ENCODE measurements around the gene SEC24A. TPM values are rescaled to one million over a fixed set of nuclear protein-coding genes. Genes with fewer than 3 reads are reported as not detected.

The SEC24A gene
- total and polyA plus RNA-seq, 2 donors = 6.4 to 7.5 TPM

DNA sequence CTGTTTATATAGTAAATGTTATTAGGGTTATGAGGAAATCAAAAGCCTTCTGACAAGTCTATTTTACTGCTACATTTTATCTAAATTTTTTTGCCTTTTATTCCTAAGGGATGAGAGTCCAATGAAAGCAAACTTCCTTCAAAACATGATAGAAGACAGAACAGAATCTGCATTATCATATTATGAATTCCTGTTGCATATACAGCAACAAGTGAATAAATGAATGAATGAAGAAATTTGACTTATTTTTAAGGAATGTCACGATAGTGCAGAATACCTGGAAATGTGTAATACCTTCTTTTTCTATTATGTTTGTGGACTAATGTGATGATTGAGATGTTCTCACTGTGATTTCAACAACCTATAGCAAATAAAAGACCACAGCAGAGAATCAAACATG is 76.3 kb downstream of the SEC24A start:
- Histone ChIP-seq H3K4me3 (ENCODE audit: low read length in 2 of 2) (no peak overlapping the region), H3K36me3 (ENCODE audit: control insufficient read depth in 2 of 2, insufficient read depth in 2 of 2, low read length in 1 of 2) (peaks cover 14 to 27% of the 10 kb centered on the region in 2 donors), H3K27ac (ENCODE audit: low read depth in 1 of 2, low read length in 1 of 2) (no peak overlapping the region), H3K4me1 (ENCODE audit: control insufficient read depth in 2 of 2, insufficient read depth in 2 of 2, low read length in 2 of 2) (no peaks in the 10 kb centered on the region), H3K27me3 (ENCODE audit: control insufficient read depth in 2 of 2, insufficient read depth in 1 of 2, low read length in 1 of 2) (no peaks in the 10 kb centered on the region), H3K9me3 (ENCODE audit: control insufficient read depth in 2 of 2, insufficient read depth in 1 of 2, low read length in 1 of 2) (no peaks in the 10 kb centered on the region)
- WGBS = 100% methylated on average over 1 of the region's 1 CpG
- DNase-seq (ENCODE audit: low read depth in 6 of 9, low spot score in 9 of 9) = no peak

DNA sequence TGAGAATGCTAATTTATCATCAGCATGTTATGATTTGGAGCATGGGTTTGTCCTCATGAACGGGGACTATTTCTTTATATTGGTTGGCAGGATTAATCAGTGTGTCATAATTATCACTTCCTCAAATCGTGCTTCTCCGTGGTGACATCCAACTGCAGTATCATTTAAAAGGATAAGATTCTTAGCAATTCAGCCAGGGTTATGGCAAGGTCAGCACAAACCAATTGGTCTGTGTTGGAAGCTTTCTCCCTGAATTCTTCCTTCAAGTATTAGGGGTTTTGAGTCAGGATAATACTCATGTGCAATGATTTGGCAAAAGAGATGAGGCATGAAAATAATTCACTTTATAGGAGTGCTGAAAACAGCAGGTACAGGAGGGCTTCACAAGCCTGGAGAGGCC is 84.2 kb downstream of the SEC24A start:
- Histone ChIP-seq H3K27me3 (ENCODE audit: control insufficient read depth in 2 of 2, insufficient read depth in 1 of 2, low read length in 1 of 2) (no peaks in the 10 kb centered on the region), H3K27ac (ENCODE audit: low read depth in 1 of 2, low read length in 1 of 2) (no peak overlapping the region), H3K4me3 (ENCODE audit: low read length in 2 of 2) (no peak overlapping the region), H3K9me3 (ENCODE audit: control insufficient read depth in 2 of 2, insufficient read depth in 1 of 2, low read length in 1 of 2) (no peaks in the 10 kb centered on the region), H3K36me3 (ENCODE audit: control insufficient read depth in 2 of 2, insufficient read depth in 2 of 2, low read length in 1 of 2) (no peaks in the 10 kb centered on the region), H3K4me1 (ENCODE audit: control insufficient read depth in 2 of 2, insufficient read depth in 2 of 2, low read length in 2 of 2) (no peaks in the 10 kb centered on the region)
- DNase-seq (ENCODE audit: low read depth in 6 of 9, low spot score in 9 of 9) = no peak
- WGBS = 84% methylated on average over 3 of the region's 3 CpGs

DNA sequence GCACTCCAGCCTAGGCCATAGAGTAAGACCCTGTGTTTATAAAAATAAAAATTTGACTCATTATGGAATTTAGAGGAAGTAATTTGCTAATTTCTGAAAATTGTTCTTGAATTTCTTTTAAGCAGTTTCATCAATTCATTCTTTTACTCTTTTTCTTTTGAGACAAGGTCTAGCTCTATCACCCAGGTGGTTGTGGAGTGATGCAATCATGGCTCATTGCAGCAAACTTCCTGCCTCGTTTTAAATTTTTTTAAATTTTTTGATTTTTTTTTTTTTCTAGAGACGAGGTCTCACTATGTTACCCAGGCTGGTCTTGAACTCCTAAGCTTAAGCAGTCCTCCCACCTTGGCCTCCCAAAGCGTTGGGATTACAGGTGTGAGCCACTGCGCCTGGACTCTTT is 86.7 kb downstream of the SEC24A start:
- WGBS = 75% methylated on average over 4 of the region's 4 CpGs

DNA sequence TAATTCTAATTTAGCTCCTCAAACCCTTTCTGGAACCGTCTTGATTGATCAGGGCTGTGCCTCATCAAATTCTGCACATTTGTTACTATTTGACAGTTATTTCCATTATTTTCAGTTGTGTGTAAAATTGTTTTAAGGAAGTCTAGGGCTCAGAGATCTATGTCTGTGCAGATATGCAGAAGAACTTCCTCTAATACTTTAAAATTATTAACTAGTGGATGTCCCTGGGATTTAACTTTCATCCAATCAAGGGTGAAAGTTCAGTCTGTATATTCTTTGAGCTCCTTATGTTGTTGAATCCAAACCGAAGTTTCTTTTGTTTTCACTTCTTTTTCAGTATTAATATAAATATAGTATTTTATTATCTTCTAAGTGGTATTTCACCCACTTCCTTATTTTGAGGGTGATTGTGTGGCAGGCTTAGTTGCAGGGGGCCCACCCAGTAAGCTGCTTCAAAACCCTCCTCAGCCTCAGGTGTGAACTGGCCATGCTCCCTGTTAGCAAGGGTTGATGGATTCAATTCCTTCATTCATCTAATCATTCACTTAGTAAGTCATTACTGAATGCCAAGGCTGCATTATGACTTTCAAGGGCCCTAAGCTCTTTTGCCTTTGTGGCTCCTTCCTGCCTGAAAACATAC is 87.7 kb downstream of the SEC24A start:
- H3K4me3 ChIP-seq (ENCODE audit: low read length in 2 of 2) = no peak overlapping the region
- H3K9me3 ChIP-seq (ENCODE audit: control insufficient read depth in 2 of 2, insufficient read depth in 1 of 2, low read length in 1 of 2) = no peaks in the 10 kb centered on the region
- DNase-seq (ENCODE audit: low read depth in 6 of 9, low spot score in 9 of 9) = no peak
- H3K36me3 ChIP-seq (ENCODE audit: control insufficient read depth in 2 of 2, insufficient read depth in 2 of 2, low read length in 1 of 2) = no peaks in the 10 kb centered on the region
- H3K27me3 ChIP-seq (ENCODE audit: control insufficient read depth in 2 of 2, insufficient read depth in 1 of 2, low read length in 1 of 2) = no peaks in the 10 kb centered on the region
- no peak overlapping the region for H3K27ac ChIP-seq (ENCODE audit: low read depth in 1 of 2, low read length in 1 of 2)
- H3K4me1 ChIP-seq (ENCODE audit: control insufficient read depth in 2 of 2, insufficient read depth in 2 of 2, low read length in 2 of 2) = peaks cover 0 to 13% of the 10 kb centered on the region in 2 donors
- WGBS = 53% methylated on average over 2 of the region's 2 CpGs

More for the DNA sequence above, 86.7 kb downstream of the SEC24A start:
- H3K27me3 ChIP-seq (ENCODE audit: control insufficient read depth in 2 of 2, insufficient read depth in 1 of 2, low read length in 1 of 2) = no peaks in the 10 kb centered on the region
- H3K9me3 ChIP-seq (ENCODE audit: control insufficient read depth in 2 of 2, insufficient read depth in 1 of 2, low read length in 1 of 2) = no peaks in the 10 kb centered on the region
- DNase-seq (ENCODE audit: low read depth in 6 of 9, low spot score in 9 of 9) = no peak
- H3K27ac ChIP-seq (ENCODE audit: low read depth in 1 of 2, low read length in 1 of 2) = no peak overlapping the region
- H3K4me3 ChIP-seq (ENCODE audit: low read length in 2 of 2) = no peak overlapping the region
- H3K36me3 ChIP-seq (ENCODE audit: control insufficient read depth in 2 of 2, insufficient read depth in 2 of 2, low read length in 1 of 2) = no peaks in the 10 kb centered on the region
- H3K4me1 ChIP-seq (ENCODE audit: control insufficient read depth in 2 of 2, insufficient read depth in 2 of 2, low read length in 2 of 2) = peaks cover 0 to 13% of the 10 kb centered on the region in 2 donors

DNA sequence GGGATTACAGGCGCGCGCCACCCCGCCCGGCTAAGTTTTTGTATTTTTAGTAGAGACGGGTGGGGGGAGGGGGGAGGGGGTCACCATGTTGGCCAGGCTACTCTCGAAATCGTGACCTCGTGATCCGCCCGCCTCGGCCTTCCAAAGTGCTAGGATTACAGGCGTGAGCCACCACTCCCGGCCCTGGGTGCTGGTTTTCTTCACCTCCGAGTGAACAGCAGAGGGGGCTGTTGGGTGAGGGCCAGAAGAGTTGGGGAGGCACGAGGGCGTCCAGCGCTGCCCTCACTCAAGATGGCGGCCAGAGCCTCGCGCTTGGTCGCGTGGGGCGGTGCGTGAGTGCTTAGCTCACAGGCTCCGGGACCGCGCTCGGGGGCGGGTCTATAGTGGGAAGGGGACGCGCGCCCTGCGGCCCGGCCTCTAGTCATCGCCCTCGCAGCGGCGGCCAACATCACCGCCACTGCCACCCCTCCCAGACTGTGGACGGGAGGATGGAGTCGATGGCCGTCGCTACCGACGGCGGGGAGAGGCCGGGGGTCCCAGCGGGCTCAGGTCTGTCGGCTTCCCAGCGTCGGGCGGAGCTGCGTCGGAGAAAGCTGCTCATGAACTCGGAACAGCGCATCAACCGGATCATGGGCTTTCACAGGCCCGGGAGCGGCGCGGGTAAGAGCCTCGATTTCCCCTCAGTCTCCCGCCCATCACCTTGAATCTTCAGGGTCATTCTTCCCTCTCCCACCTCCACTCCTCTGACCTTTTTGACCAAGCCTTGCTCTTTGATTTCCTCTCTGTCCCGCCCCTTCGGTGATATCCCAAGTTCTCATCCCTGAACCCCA is 89.8 kb downstream of the SEC24A start, which contains the start of gene CAMLG:
Gene CAMLG, plus strand, starts transcription at position 416 of the 830 bp plus-strand sequence. Its CDS starts 73 bp downstream, at position 489.
- Histone ChIP-seq H3K27me3 (ENCODE audit: control insufficient read depth in 2 of 2, insufficient read depth in 1 of 2, low read length in 1 of 2) (no peaks in the 10 kb centered on the region), H3K36me3 (ENCODE audit: control insufficient read depth in 2 of 2, insufficient read depth in 2 of 2, low read length in 1 of 2) (peaks cover 0 to 4% of the 10 kb centered on the region in 2 donors), H3K4me1 (ENCODE audit: control insufficient read depth in 2 of 2, insufficient read depth in 2 of 2, low read length in 2 of 2) (peaks cover 0 to 13% of the 10 kb centered on the region in 2 donors), H3K27ac (ENCODE audit: low read depth in 1 of 2, low read length in 1 of 2) (peak within 1 kb of the TSS; percentile 74 to 91), H3K4me3 (ENCODE audit: low read length in 2 of 2) (peak within 1 kb of the TSS; percentile 75 to 90), H3K9me3 (ENCODE audit: control insufficient read depth in 2 of 2, insufficient read depth in 1 of 2, low read length in 1 of 2) (no peaks in the 10 kb centered on the region)
- WGBS = under 1% methylated on average over 66 of the region's 66 CpGs
- peak; percentile 91 to 99 (median 98) for DNase-seq (ENCODE audit: low read depth in 6 of 9, low spot score in 9 of 9)

DNA sequence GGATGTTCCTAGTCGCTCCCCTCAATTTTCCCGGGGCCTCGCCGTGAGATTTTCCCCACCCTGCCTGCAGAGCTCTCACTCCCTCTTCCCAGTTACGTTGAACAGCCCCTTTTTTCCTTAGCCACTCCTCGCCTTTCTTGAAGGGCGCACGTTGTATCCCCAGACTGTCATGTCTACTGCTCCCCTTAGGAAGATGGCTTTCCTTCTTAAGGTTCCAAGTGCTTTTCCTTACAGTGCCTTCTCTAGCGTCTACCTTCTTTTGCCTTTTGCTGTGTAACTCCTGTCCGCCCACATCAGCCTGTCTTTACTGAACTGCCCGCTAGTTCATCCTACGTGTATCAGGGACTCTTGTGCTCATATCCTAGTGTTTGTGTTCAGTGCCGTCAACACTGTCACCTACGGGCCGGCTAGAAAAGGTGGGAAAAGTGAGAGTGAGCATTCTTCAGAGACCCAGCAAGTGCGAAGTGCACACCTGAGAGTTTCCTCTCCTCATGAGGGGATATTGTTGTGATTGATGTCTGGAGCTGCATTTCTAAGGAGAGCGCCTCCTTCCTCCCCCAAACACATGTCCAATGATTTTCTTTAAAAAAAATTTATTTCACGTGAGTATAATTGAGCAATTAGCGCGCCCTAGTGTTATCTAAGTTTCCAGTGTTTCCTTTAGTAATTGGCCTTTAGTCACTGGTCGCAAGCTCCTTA is 90.5 kb downstream of the SEC24A start:
- Histone ChIP-seq H3K9me3 (ENCODE audit: control insufficient read depth in 2 of 2, insufficient read depth in 1 of 2, low read length in 1 of 2) (no peaks in the 10 kb centered on the region), H3K27ac (ENCODE audit: low read depth in 1 of 2, low read length in 1 of 2) (peak overlapping the region in 1 of 2 donors; percentile 74), H3K4me3 (ENCODE audit: low read length in 2 of 2) (peak overlapping the region; percentile 75 to 90), H3K36me3 (ENCODE audit: control insufficient read depth in 2 of 2, insufficient read depth in 2 of 2, low read length in 1 of 2) (peaks cover 0 to 4% of the 10 kb centered on the region in 2 donors), H3K4me1 (ENCODE audit: control insufficient read depth in 2 of 2, insufficient read depth in 2 of 2, low read length in 2 of 2) (peaks cover 0 to 13% of the 10 kb centered on the region in 2 donors), H3K27me3 (ENCODE audit: control insufficient read depth in 2 of 2, insufficient read depth in 1 of 2, low read length in 1 of 2) (no peaks in the 10 kb centered on the region)
- peak in 7 of 9 donors; percentile 9 to 55 (median 18) for DNase-seq (ENCODE audit: low read depth in 6 of 9, low spot score in 9 of 9)
- 2% methylated on average over 21 of the region's 21 CpGs for WGBS

DNA sequence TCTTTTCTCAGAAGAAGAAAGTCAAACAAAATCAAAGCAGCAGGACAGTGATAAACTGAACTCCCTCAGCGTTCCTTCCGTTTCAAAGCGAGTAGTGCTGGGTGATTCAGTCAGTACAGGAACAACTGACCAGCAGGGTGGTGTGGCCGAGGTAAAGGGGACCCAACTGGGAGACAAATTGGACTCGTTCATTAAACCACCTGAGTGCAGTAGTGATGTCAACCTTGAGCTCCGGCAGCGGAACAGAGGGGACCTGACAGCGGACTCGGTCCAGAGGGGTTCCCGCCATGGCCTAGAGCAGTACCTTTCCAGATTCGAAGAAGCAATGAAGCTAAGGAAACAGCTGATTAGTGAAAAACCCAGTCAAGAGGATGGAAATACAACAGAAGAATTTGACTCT is 92.5 kb downstream of the SEC24A start:
- Histone ChIP-seq H3K27ac (ENCODE audit: low read depth in 1 of 2, low read length in 1 of 2) (no peak overlapping the region), H3K4me3 (ENCODE audit: low read length in 2 of 2) (no peak overlapping the region), H3K4me1 (ENCODE audit: control insufficient read depth in 2 of 2, insufficient read depth in 2 of 2, low read length in 2 of 2) (peaks cover 0 to 13% of the 10 kb centered on the region in 2 donors), H3K36me3 (ENCODE audit: control insufficient read depth in 2 of 2, insufficient read depth in 2 of 2, low read length in 1 of 2) (peaks cover 0 to 4% of the 10 kb centered on the region in 2 donors), H3K27me3 (ENCODE audit: control insufficient read depth in 2 of 2, insufficient read depth in 1 of 2, low read length in 1 of 2) (no peaks in the 10 kb centered on the region), H3K9me3 (ENCODE audit: control insufficient read depth in 2 of 2, insufficient read depth in 1 of 2, low read length in 1 of 2) (no peaks in the 10 kb centered on the region)
- no peak for DNase-seq (ENCODE audit: low read depth in 6 of 9, low spot score in 9 of 9)
- 97% methylated on average over 11 of the region's 11 CpGs for WGBS

DNA sequence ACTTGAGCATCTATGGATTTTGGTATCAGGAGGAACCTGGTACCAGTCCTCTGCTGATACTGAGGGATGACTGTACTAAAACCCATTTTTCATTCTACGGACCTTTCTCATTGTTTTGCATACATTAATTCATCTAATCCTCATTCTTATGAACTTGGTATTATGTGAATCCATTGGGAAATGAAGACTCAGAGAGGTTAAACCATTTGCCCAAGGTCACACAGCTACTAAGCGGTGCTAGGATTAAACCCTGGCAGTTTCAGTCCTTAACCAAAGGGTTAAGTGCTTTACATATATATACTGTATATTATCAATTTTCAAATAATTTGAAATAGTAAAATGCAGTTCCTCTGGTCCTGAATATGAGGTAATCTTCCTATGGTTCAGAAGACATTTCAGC is 93.5 kb downstream of the SEC24A start:
- no peak for DNase-seq (ENCODE audit: low read depth in 6 of 9, low spot score in 9 of 9)
- H3K36me3 ChIP-seq (ENCODE audit: control insufficient read depth in 2 of 2, insufficient read depth in 2 of 2, low read length in 1 of 2) = peaks cover 0 to 4% of the 10 kb centered on the region in 2 donors
- no peaks in the 10 kb centered on the region for H3K9me3 ChIP-seq (ENCODE audit: control insufficient read depth in 2 of 2, insufficient read depth in 1 of 2, low read length in 1 of 2)
- H3K27me3 ChIP-seq (ENCODE audit: control insufficient read depth in 2 of 2, insufficient read depth in 1 of 2, low read length in 1 of 2) = no peaks in the 10 kb centered on the region
- peaks cover 0 to 13% of the 10 kb centered on the region in 2 donors for H3K4me1 ChIP-seq (ENCODE audit: control insufficient read depth in 2 of 2, insufficient read depth in 2 of 2, low read length in 2 of 2)
- over 99% methylated on average over 2 of the region's 2 CpGs for WGBS
- H3K27ac ChIP-seq (ENCODE audit: low read depth in 1 of 2, low read length in 1 of 2) = no peak overlapping the region
- H3K4me3 ChIP-seq (ENCODE audit: low read length in 2 of 2) = no peak overlapping the region

DNA sequence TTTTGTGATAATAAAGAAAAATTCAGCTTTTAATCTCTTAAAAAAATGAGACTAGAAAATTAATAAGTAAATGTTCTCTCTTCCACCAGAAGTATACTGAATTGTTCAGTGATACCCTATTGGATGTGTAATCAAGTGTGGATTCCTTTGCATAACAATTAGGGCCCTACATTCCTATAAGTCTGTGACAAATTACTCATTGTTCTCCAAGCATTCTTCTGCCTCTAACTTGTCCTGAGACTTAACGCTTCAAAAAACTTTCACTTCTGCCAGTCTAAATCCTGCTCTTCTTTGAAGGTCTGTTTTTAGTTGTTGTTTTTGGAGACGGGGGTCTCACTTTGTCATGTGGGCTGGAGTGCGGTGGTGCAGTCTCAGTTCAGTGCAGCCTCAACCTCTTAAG is 100.8 kb downstream of the SEC24A start:
- no peaks in the 10 kb centered on the region for H3K27me3 ChIP-seq (ENCODE audit: control insufficient read depth in 2 of 2, insufficient read depth in 1 of 2, low read length in 1 of 2)
- no peaks in the 10 kb centered on the region for H3K9me3 ChIP-seq (ENCODE audit: control insufficient read depth in 2 of 2, insufficient read depth in 1 of 2, low read length in 1 of 2)
- no peak overlapping the region for H3K4me3 ChIP-seq (ENCODE audit: low read length in 2 of 2)
- H3K27ac ChIP-seq (ENCODE audit: low read depth in 1 of 2, low read length in 1 of 2) = no peak overlapping the region
- WGBS = 95% methylated on average over 3 of the region's 3 CpGs
- H3K36me3 ChIP-seq (ENCODE audit: control insufficient read depth in 2 of 2, insufficient read depth in 2 of 2, low read length in 1 of 2) = peaks cover 3 to 12% of the 10 kb centered on the region in 2 donors
- no peak for DNase-seq (ENCODE audit: low read depth in 6 of 9, low spot score in 9 of 9)
- no peaks in the 10 kb centered on the region for H3K4me1 ChIP-seq (ENCODE audit: control insufficient read depth in 2 of 2, insufficient read depth in 2 of 2, low read length in 2 of 2)

All from thymus (tissue), 11 donors.